ENCODE results near the gene ARHGEF7. TPM values are rescaled to one million over a fixed set of nuclear protein-coding genes. Genes with fewer than 3 reads are reported as not detected.
A peak's percentile ranks its signal among the peaks of the same experiment; 100 is the strongest.

ARHGEF7 gene
- total RNA-seq, 2 donors from 2014 or later = 78.8 to 104 TPM

GRCh38 chr13:111090169-111090568 lies 24.9 kb upstream of the ARHGEF7 start:
- no peak for ATAC-seq
- H3K9me3 ChIP-seq (ENCODE audit: control insufficient read depth, low read length, poor library complexity, severe bottlenecking) = no peaks in the 10 kb centered on the region
- Mint-ChIP-seq H3K27me3 (peaks cover 51% of the 10 kb centered on the region), H3K4me1 (no peaks in the 10 kb centered on the region), H3K27ac (no peak overlapping the region), H3K4me3 (no peak overlapping the region), H3K36me3 (ENCODE audit: low read depth) (peaks cover 3% of the 10 kb centered on the region)
- DNase-seq = no peak

- Mint-ChIP-seq H3K4me3 (no peak overlapping the region), H3K4me1 (no peaks in the 10 kb centered on the region), H3K27me3 (peaks cover 64% of the 10 kb centered on the region), H3K36me3 (ENCODE audit: low read depth) (peaks cover 7% of the 10 kb centered on the region), H3K27ac (no peak overlapping the region)
- H3K9me3 ChIP-seq (ENCODE audit: control insufficient read depth, low read length, poor library complexity, severe bottlenecking) = no peaks in the 10 kb centered on the region
- ATAC-seq (no peak), DNase-seq (no peak)
Measured at GRCh38 chr13:111092685-111093084, 22.4 kb upstream of the ARHGEF7 start.

GRCh38 chr13:111093136-111093535 lies 22.0 kb upstream of the ARHGEF7 start:
- Mint-ChIP-seq H3K4me1 (no peaks in the 10 kb centered on the region), H3K36me3 (ENCODE audit: low read depth) (peaks cover 7% of the 10 kb centered on the region), H3K4me3 (no peak overlapping the region), H3K27ac (no peak overlapping the region), H3K27me3 (peaks cover 68% of the 10 kb centered on the region)
- ATAC-seq = no peak
- DNase-seq = no peak
- H3K9me3 ChIP-seq (ENCODE audit: control insufficient read depth, low read length, poor library complexity, severe bottlenecking) = no peaks in the 10 kb centered on the region

GRCh38 chr13:111093634-111094033 lies 21.5 kb upstream of the ARHGEF7 start:
- no peak overlapping the region for H3K4me3 Mint-ChIP-seq
- H3K27me3 Mint-ChIP-seq = peaks cover 72% of the 10 kb centered on the region
- no peak for ATAC-seq
- H3K27ac Mint-ChIP-seq = no peak overlapping the region
- DNase-seq = no peak
- H3K9me3 ChIP-seq (ENCODE audit: control insufficient read depth, low read length, poor library complexity, severe bottlenecking) = no peaks in the 10 kb centered on the region
- peaks cover 7% of the 10 kb centered on the region for H3K36me3 Mint-ChIP-seq (ENCODE audit: low read depth)
- H3K4me1 Mint-ChIP-seq = no peaks in the 10 kb centered on the region

- Mint-ChIP-seq H3K27ac (no peak overlapping the region), H3K36me3 (ENCODE audit: low read depth) (peaks cover 9% of the 10 kb centered on the region), H3K27me3 (peaks cover 77% of the 10 kb centered on the region), H3K4me3 (no peak overlapping the region), H3K4me1 (no peaks in the 10 kb centered on the region)
- no peak for DNase-seq
- no peaks in the 10 kb centered on the region for H3K9me3 ChIP-seq (ENCODE audit: control insufficient read depth, low read length, poor library complexity, severe bottlenecking)
- ATAC-seq = no peak
Measured at GRCh38 chr13:111095031-111095840, 19.9 kb upstream of the ARHGEF7 start.

- DNase-seq (no peak), ATAC-seq (no peak)
- H3K9me3 ChIP-seq (ENCODE audit: control insufficient read depth, low read length, poor library complexity, severe bottlenecking) = no peaks in the 10 kb centered on the region
- peaks cover 9% of the 10 kb centered on the region for H3K36me3 Mint-ChIP-seq (ENCODE audit: low read depth)
- no peaks in the 10 kb centered on the region for H3K4me1 Mint-ChIP-seq
- peaks cover 77% of the 10 kb centered on the region for H3K27me3 Mint-ChIP-seq
- no peak overlapping the region for H3K4me3 Mint-ChIP-seq
- H3K27ac Mint-ChIP-seq = no peak overlapping the region
Measured at GRCh38 chr13:111095911-111096501, 19.1 kb upstream of the ARHGEF7 start.

- Mint-ChIP-seq H3K4me3 (no peak overlapping the region), H3K36me3 (ENCODE audit: low read depth) (peaks cover 9% of the 10 kb centered on the region), H3K4me1 (no peaks in the 10 kb centered on the region), H3K27ac (no peak overlapping the region), H3K27me3 (peaks cover 58% of the 10 kb centered on the region)
- DNase-seq = no peak
- no peaks in the 10 kb centered on the region for H3K9me3 ChIP-seq (ENCODE audit: control insufficient read depth, low read length, poor library complexity, severe bottlenecking)
- no peak for ATAC-seq
Measured at GRCh38 chr13:111099290-111099689, 15.8 kb upstream of the ARHGEF7 start.

- Mint-ChIP-seq H3K27me3 (peaks cover 61% of the 10 kb centered on the region), H3K4me1 (peaks cover 7% of the 10 kb centered on the region), H3K36me3 (ENCODE audit: low read depth) (no peaks in the 10 kb centered on the region), H3K4me3 (no peak overlapping the region), H3K27ac (no peak overlapping the region)
- DNase-seq = no peak
- H3K9me3 ChIP-seq (ENCODE audit: control insufficient read depth, low read length, poor library complexity, severe bottlenecking) = no peaks in the 10 kb centered on the region
- no peak for ATAC-seq
Measured at GRCh38 chr13:111110054-111110453, 5.1 kb upstream of the ARHGEF7 start.

- no peak for DNase-seq
- Mint-ChIP-seq H3K36me3 (ENCODE audit: low read depth) (no peaks in the 10 kb centered on the region), H3K27ac (no peak overlapping the region), H3K27me3 (peaks cover 65% of the 10 kb centered on the region), H3K4me1 (peaks cover 12% of the 10 kb centered on the region), H3K4me3 (no peak overlapping the region)
- H3K9me3 ChIP-seq (ENCODE audit: control insufficient read depth, low read length, poor library complexity, severe bottlenecking) = no peaks in the 10 kb centered on the region
- ATAC-seq = no peak
Measured at GRCh38 chr13:111111376-111111937, 3.7 kb upstream of the ARHGEF7 start.

GRCh38 chr13:111112196-111112595 lies 2.9 kb upstream of the ARHGEF7 start:
- ATAC-seq = no peak
- Mint-ChIP-seq H3K36me3 (ENCODE audit: low read depth) (no peaks in the 10 kb centered on the region), H3K4me3 (no peak overlapping the region), H3K27me3 (peaks cover 58% of the 10 kb centered on the region), H3K4me1 (peaks cover 12% of the 10 kb centered on the region), H3K27ac (no peak overlapping the region)
- DNase-seq = no peak
- no peaks in the 10 kb centered on the region for H3K9me3 ChIP-seq (ENCODE audit: control insufficient read depth, low read length, poor library complexity, severe bottlenecking)

- peak overlapping the region; percentile 21 for H3K27ac Mint-ChIP-seq
- no peaks in the 10 kb centered on the region for H3K9me3 ChIP-seq (ENCODE audit: control insufficient read depth, low read length, poor library complexity, severe bottlenecking)
- peaks cover 13% of the 10 kb centered on the region for H3K4me1 Mint-ChIP-seq
- H3K36me3 Mint-ChIP-seq (ENCODE audit: low read depth) = peaks cover 3% of the 10 kb centered on the region
- ATAC-seq (peak; percentile 69), DNase-seq (no peak)
- H3K27me3 Mint-ChIP-seq = peaks cover 79% of the 10 kb centered on the region
- peak overlapping the region; percentile 93 for H3K4me3 Mint-ChIP-seq
Measured at GRCh38 chr13:111114362-111115060, 599 bp upstream of the ARHGEF7 start.

GRCh38 chr13:111115965-111116521 lies 933 bp downstream of the ARHGEF7 start:
- no peak for DNase-seq
- H3K4me1 Mint-ChIP-seq = peaks cover 13% of the 10 kb centered on the region
- H3K9me3 ChIP-seq (ENCODE audit: control insufficient read depth, low read length, poor library complexity, severe bottlenecking) = no peaks in the 10 kb centered on the region
- H3K36me3 Mint-ChIP-seq (ENCODE audit: low read depth) = peaks cover 3% of the 10 kb centered on the region
- peaks cover 73% of the 10 kb centered on the region for H3K27me3 Mint-ChIP-seq
- ATAC-seq = no peak
- no peak overlapping the region for H3K27ac Mint-ChIP-seq
- peak overlapping the region; percentile 91 for H3K4me3 Mint-ChIP-seq

- peaks cover 13% of the 10 kb centered on the region for H3K4me1 Mint-ChIP-seq
- peaks cover 70% of the 10 kb centered on the region for H3K27me3 Mint-ChIP-seq
- H3K4me3 Mint-ChIP-seq = no peak overlapping the region
- DNase-seq (no peak), ATAC-seq (no peak)
- no peaks in the 10 kb centered on the region for H3K9me3 ChIP-seq (ENCODE audit: control insufficient read depth, low read length, poor library complexity, severe bottlenecking)
- peaks cover 3% of the 10 kb centered on the region for H3K36me3 Mint-ChIP-seq (ENCODE audit: low read depth)
- no peak overlapping the region for H3K27ac Mint-ChIP-seq
Measured at GRCh38 chr13:111116856-111117255, 1.7 kb downstream of the ARHGEF7 start.
